GM12878 (cell line): ENCODE measurements around the gene RALGAPB. TPM values are rescaled to one million over a fixed set of nuclear protein-coding genes. Genes with fewer than 3 reads are reported as not detected.

Experiments
- ATAC-seq: fragments of 200-7000 bp; cut with Tn5 transposase; 3 replicates; pipeline ENCODE4 v1.9.1; 2020; ENCODE audit warnings: mild to moderate bottlenecking, moderate library complexity
- BruUV-seq: library from RNA; stranded (reverse); fragments of 400-500 nt; replicated peaks from 2 replicates; lab custom pipeline; 2021; lab: Mats Ljungman, UMichigan
- CTCF ChIA-PET: fragments of 300-600 bp; sonication (Branson Sonifier 250); formaldehyde crosslinking; extraction: SDS; loops from one replicate; lab custom pipeline; 2021; ENCODE audit warnings: inconsistent platforms; lab: Yijun Ruan, JAX
- POLR2A ChIA-PET: fragments of 350-600 bp; formaldehyde crosslinking; extraction: SDS; loops from one replicate; lab custom pipeline; 2021; ENCODE audit warnings: inconsistent platforms; lab: Charles Lee
- RAD21 ChIA-PET: fragments of 300-600 bp; sonication (Branson Sonifier 250); formaldehyde crosslinking; loops from one replicate; lab custom pipeline; 2023; ENCODE audit warnings: antibody characterized with exemption; ENCODE audit not compliant: unreplicated experiment; lab: Charles Lee
- SMC1A ChIA-PET: fragments of 300-600 bp; sonication (Branson Sonifier 250); formaldehyde crosslinking; loops from one replicate; lab custom pipeline; 2023; ENCODE audit not compliant: unreplicated experiment, uncharacterized antibody; lab: Charles Lee
- DNase-seq: peaks from one replicate; pipeline ENCODE4 v3.0.0-alpha.2; 2011; ENCODE audit warnings: low read depth, low spot score
- FAIRE-seq: peaks from 3 replicates; lab custom pipeline; 2011; peaks lifted over from hg19 to GRCh38; lab: Jason Lieb, UNC
- H2AFZ ChIP-seq: 2 replicates; pipeline ENCODE4 v1.6.0; 2011; ENCODE audit warnings: low read depth, low read length, control low read depth; ENCODE audit not compliant: control insufficient read depth
- H3K27ac ChIP-seq: 2 replicates; pipeline ENCODE4 v1.5.1; 2011; ENCODE audit warnings: control low read depth; ENCODE audit not compliant: control insufficient read depth, insufficient read depth
- H3K27me3 ChIP-seq, 2 experiments: replicated peaks in 1 of 2; 2 replicates each; pipeline versions ENCODE4 v1.6.0 to v1.6.1; 2011; ENCODE audit warnings: low read length in 1 of 2; ENCODE audit not compliant: control insufficient read depth in 2 of 2, insufficient read depth in 2 of 2
- H3K36me3 ChIP-seq, 2 experiments: 2 replicates each; pipeline ENCODE4 v1.5.1; 2011; ENCODE audit warnings: low read length in 1 of 2; ENCODE audit not compliant: control insufficient read depth in 2 of 2, insufficient read depth in 2 of 2
- H3K4me1 ChIP-seq: 2 replicates; pipeline ENCODE4 v1.6.1; 2011; ENCODE audit warnings: mild to moderate bottlenecking, low read length, moderate library complexity, mixed read lengths; ENCODE audit not compliant: control insufficient read depth, insufficient read depth
- H3K4me2 ChIP-seq: 2 replicates; pipeline ENCODE4 v1.6.0; 2011; ENCODE audit warnings: control low read depth; ENCODE audit not compliant: control insufficient read depth, insufficient read depth
- H3K4me3 ChIP-seq: fragments of 200-600 bp; sonication (generic); 2 replicates; pipeline ENCODE4 v1.5.1; 2016
- H3K79me2 ChIP-seq: 2 replicates; pipeline ENCODE4 v1.6.0; 2011; ENCODE audit warnings: low read length; ENCODE audit not compliant: control insufficient read depth, insufficient read depth
- H3K9ac ChIP-seq: 2 replicates; pipeline ENCODE4 v1.8.0; 2011; ENCODE audit warnings: low read length, control low read depth, mixed read lengths; ENCODE audit not compliant: control insufficient read depth, insufficient read depth
- H3K9me3 ChIP-seq: replicated peaks from 3 replicates; pipeline ENCODE4 v1.5.1; 2011; ENCODE audit warnings: mild to moderate bottlenecking, low read length; ENCODE audit not compliant: control insufficient read depth, insufficient read depth
- H4K20me1 ChIP-seq: 2 replicates; pipeline ENCODE4 v1.6.0; 2011; ENCODE audit not compliant: control insufficient read depth, insufficient read depth
- ATF7 ChIP-seq: fragments of 450-650 bp; IDR thresholded peaks from 2 replicates; pipeline ENCODE4 v1.6.1; 2016; ENCODE audit warnings: low read depth, mild to moderate bottlenecking
- CBFB ChIP-seq: IDR thresholded peaks from 2 replicates; pipeline ENCODE4 v1.6.1; 2016; ENCODE audit warnings: antibody characterized with exemption, low read depth
- IKZF1 ChIP-seq: fragments of 450-650 bp; conservative IDR thresholded peaks from 2 replicates; pipeline ENCODE4 v1.6.1; 2017; ENCODE audit warnings: antibody characterized with exemption, mild to moderate bottlenecking
- IRF3 ChIP-seq: fragments of 450-650 bp; IDR thresholded peaks from 2 replicates; pipeline ENCODE4 v1.6.1; 2014; ENCODE audit warnings: mild to moderate bottlenecking
- KAT2A ChIP-seq: conservative IDR thresholded peaks from 2 replicates; pipeline ENCODE4 v1.6.1; 2011; ENCODE audit warnings: low read depth, low read length; ENCODE audit not compliant: control insufficient read depth
- LARP7 ChIP-seq: fragments of 450-650 bp; IDR thresholded peaks from 2 replicates; pipeline ENCODE4 v1.6.1; 2017; ENCODE audit warnings: mild to moderate bottlenecking
- MAX ChIP-seq: IDR thresholded peaks from 2 replicates; pipeline ENCODE4 v1.6.1; 2012; ENCODE audit warnings: low read depth, low read length, improper control_type of control experiment
- MEF2A ChIP-seq: IDR thresholded peaks from 2 replicates; pipeline ENCODE4 v1.6.1; 2011; ENCODE audit warnings: low read depth, mild to moderate bottlenecking, low read length, moderate library complexity; ENCODE audit not compliant: insufficient read depth
- MTA2 ChIP-seq: fragments of 450-650 bp; IDR thresholded peaks from 2 replicates; pipeline ENCODE4 v1.6.1; 2016; ENCODE audit warnings: low read depth, mild to moderate bottlenecking, moderate library complexity
- PBX3 ChIP-seq: IDR thresholded peaks from 2 replicates; pipeline ENCODE4 v1.6.1; 2011; ENCODE audit warnings: mild to moderate bottlenecking, low read depth, low read length, moderate library complexity; ENCODE audit not compliant: insufficient replicate concordance
- RELA ChIP-seq: fragments of 450-650 bp; IDR thresholded peaks from 2 replicates; pipeline ENCODE4 v1.8.0; 2014; ENCODE audit warnings: borderline replicate concordance; ENCODE audit not compliant: partially characterized antibody
- STAT3 ChIP-seq: IDR thresholded peaks from 2 replicates; pipeline ENCODE4 v1.6.1; 2011; ENCODE audit warnings: low read depth, low read length, improper control_type of control experiment
- TBL1XR1 ChIP-seq: IDR thresholded peaks from 2 replicates; pipeline ENCODE4 v1.6.1; 2012; ENCODE audit warnings: low read depth, low read length, improper control_type of control experiment
- ZNF217 ChIP-seq: fragments of 450-650 bp; IDR thresholded peaks from 2 replicates; pipeline ENCODE4 v1.6.1; 2017; ENCODE audit warnings: antibody characterized with exemption, mild to moderate bottlenecking
- ZNF687 ChIP-seq: fragments of 450-650 bp; IDR thresholded peaks from 2 replicates; pipeline ENCODE4 v1.6.1; 2017; ENCODE audit warnings: mild to moderate bottlenecking, moderate library complexity
- WGBS: methylation state at CpG from one replicate; pipeline ENCODE4 v1.1.6; 2016; ENCODE audit warnings: low lambda C conversion rate; ENCODE audit not compliant: insufficient replicate concordance, insufficient coverage; ENCODE audit errors: missing lambda C conversion rate; 5-methylcytosine and 5-hydroxymethylcytosine counted together
- in situ Hi-C: fragments of 300-500 bp; cut with MboI; formaldehyde crosslinking; loops from 9 replicates; pipeline ENCODE4 v1.14.3; 2018; ENCODE audit warnings: mixed read lengths
- intact Hi-C: fragments of 100-400 bp; cut with micrococcal nuclease; formaldehyde crosslinking; loops from one replicate; pipeline ENCODE4 v1.14.2; 2022; ENCODE audit not compliant: unreplicated experiment
- polyA plus RNA-seq, 11 experiments: library from polyadenylated mRNA; depleted of rRNA in 4 of 11; unstranded in 6 of 11; stranded (reverse) in 5 of 11; fragments of >200 nt; fragmentation: Nextera tagmentation in 4 of 11; fragmentation: Illumina TruSeq in 1 of 11; extraction: Ambion mirVana in 4 of 11; extraction: Trizol in 1 of 11; gene quantifications; 1 replicate in 1 of 11; 2 replicates in 10 of 11; pipeline versions ENCODE4 v1.2.1 to v1.2.3, GENCODE V29; 2011 to 2016; ENCODE audit warnings: inconsistent platforms in 2 of 11, missing spikeins in 2 of 11, low read depth in 1 of 11
- total RNA-seq, 4 experiments: library from RNA; depleted of rRNA in 3 of 4; stranded (reverse); fragments of >200 nt in 3 of 4; fragmentation: Illumina TruSeq in 1 of 4; extraction: Trizol in 1 of 4; gene quantifications; 2 replicates each; pipeline versions ENCODE4 v1.2.1 to v1.2.3, GENCODE V29; 2013 to 2021

RALGAPB gene
- total and polyA plus RNA-seq, 10 of the 15 experiments (the other 5 are each of a cell fraction or from before 2014, with no cell fraction given): 3.7 to 23.2 (median 15.5) TPM

GRCh38 chr20:38620441-38620840 is 147.8 kb downstream of the RALGAPB start (continued):
- TF ChIP-seq IRF3: no peak
- no peak for TF ChIP-seq TBL1XR1
- no peak for TF ChIP-seq ZNF217

GRCh38 chr20:38623061-38623460 is 150.4 kb downstream of the RALGAPB start:
- Histone ChIP-seq H3K27ac (no peak overlapping the region), H3K4me2 (no peak overlapping the region), H3K9me3 (no peaks in the 10 kb centered on the region), H3K9ac (no peak overlapping the region), H3K36me3 (no peaks in the 10 kb centered on the region), H3K4me3 (no peak overlapping the region), H3K4me1 (no peaks in the 10 kb centered on the region), H3K79me2 (no peaks in the 10 kb centered on the region), H3K27me3 (no peaks in the 10 kb centered on the region), H4K20me1 (no peaks in the 10 kb centered on the region), H2AFZ (no peak overlapping the region)
- BruUV-seq: no TSS peak
- POLR2A ChIA-PET: no interaction called here
- SMC1A ChIA-PET: no interaction called here
- FAIRE-seq: no peak
- WGBS: 29% methylated on average over 4 of the region's 4 CpGs
- no peak for DNase-seq
- ATAC-seq: no peak
- intact Hi-C loops (no loop called here), in situ Hi-C loops (no loop called here)
- RAD21 ChIA-PET: no interaction called here
- TF ChIP-seq KAT2A (no peak), MAX (no peak), MEF2A (no peak), IKZF1 (no peak), MTA2 (no peak), CBFB (no peak), ZNF217 (no peak), PBX3 (no peak), RELA (no peak), LARP7 (no peak), ATF7 (no peak), STAT3 (no peak), ZNF687 (no peak)
- CTCF ChIA-PET: no interaction called here
